Measurements from ENCODE around the gene DOP1B. TPM values are rescaled to one million over a fixed set of nuclear protein-coding genes. Genes with fewer than 3 reads are reported as not detected.
A peak's percentile ranks its signal among the peaks of the same experiment; 100 is the strongest.

DOP1B gene
- total RNA-seq, 1 donor = 11.7 TPM

- H3K4me3 ChIP-seq (ENCODE audit: low read depth, low read length) = no peak overlapping the region
- TF ChIP-seq CTCF (IDR thresholded peaks at IDR 0.05; ENCODE audit: insufficient read depth, low read depth, low read length) = no peak
- peak; percentile 40 for DNase-seq (ENCODE audit: low read depth)
These were observed 7.4 kb downstream of the DOP1B start for GRCh38 chr21:36163750-36164741.

GRCh38 chr21:36165356-36165755, 8.7 kb downstream of the DOP1B start:
- TF ChIP-seq CTCF (IDR thresholded peaks at IDR 0.05; ENCODE audit: insufficient read depth, low read depth, low read length) = no peak
- no peak for DNase-seq (ENCODE audit: low read depth)
- no peak overlapping the region for H3K4me3 ChIP-seq (ENCODE audit: low read depth, low read length)

- no peak for TF ChIP-seq CTCF (IDR thresholded peaks at IDR 0.05; ENCODE audit: insufficient read depth, low read depth, low read length)
- H3K4me3 ChIP-seq (ENCODE audit: low read depth, low read length) = no peak overlapping the region
- DNase-seq (ENCODE audit: low read depth) = peak; percentile 76
These were observed 10.1 kb downstream of the DOP1B start for GRCh38 chr21:36166705-36167104.

GRCh38 chr21:36167541-36167940, 10.9 kb downstream of the DOP1B start:
- DNase-seq (ENCODE audit: low read depth) = no peak
- H3K4me3 ChIP-seq (ENCODE audit: low read depth, low read length) = no peak overlapping the region
- no peak for TF ChIP-seq CTCF (IDR thresholded peaks at IDR 0.05; ENCODE audit: insufficient read depth, low read depth, low read length)

- DNase-seq (ENCODE audit: low read depth) = no peak
- TF ChIP-seq CTCF (IDR thresholded peaks at IDR 0.05; ENCODE audit: insufficient read depth, low read depth, low read length) = peak; percentile 21
- no peak overlapping the region for H3K4me3 ChIP-seq (ENCODE audit: low read depth, low read length)
These were observed 13.0 kb downstream of the DOP1B start for GRCh38 chr21:36169470-36170128.

- no peak for DNase-seq (ENCODE audit: low read depth)
- H3K4me3 ChIP-seq (ENCODE audit: low read depth, low read length) = no peak overlapping the region
- TF ChIP-seq CTCF (IDR thresholded peaks at IDR 0.05; ENCODE audit: insufficient read depth, low read depth, low read length) = no peak
These were observed 14.2 kb downstream of the DOP1B start for GRCh38 chr21:36170823-36171222.

Measured in fibroblast of villous mesenchyme (primary cell).